ENCODE data around the gene RPL5. TPM values are rescaled to one million over a fixed set of nuclear protein-coding genes. Genes with fewer than 3 reads are reported as not detected.
A peak's percentile ranks its signal among the peaks of the same experiment; 100 is the strongest.

Gene RPL5
- total and polyA plus RNA-seq, 2 experiments from 2014 or later = 918 to 1,643 TPM

- DNase-seq (ENCODE audit: low read depth in 1 of 2, low spot score in 1 of 2) = no peak
- no peak for TF ChIP-seq CTCF (IDR thresholded peaks at IDR 0.05; ENCODE audit: low read depth, low read length)
- H3K36me3 ChIP-seq = no peaks in the 10 kb centered on the region
- H3K9me3 ChIP-seq (ENCODE audit: low read depth) = no peaks in the 10 kb centered on the region
- no peak overlapping the region for H3K4me3 ChIP-seq
- no peak overlapping the region for H3K27ac ChIP-seq
- H3K4me1 ChIP-seq (ENCODE audit: low read depth) = peaks cover 15% of the 10 kb centered on the region
- H3K27me3 ChIP-seq = no peaks in the 10 kb centered on the region
These were observed 41.8 kb upstream of the RPL5 start for GRCh38 chr1:92790081-92790480.

- no peak overlapping the region for H3K27ac ChIP-seq
These were observed 41.0 kb upstream of the RPL5 start for GRCh38 chr1:92790867-92791266.

GRCh38 chr1:92791487-92792066 lies 40.3 kb upstream of the RPL5 start:
- Histone ChIP-seq H3K4me3 (no peak overlapping the region), H3K27me3 (no peaks in the 10 kb centered on the region), H3K4me1 (ENCODE audit: low read depth) (peaks cover 15% of the 10 kb centered on the region), H3K27ac (no peak overlapping the region), H3K9me3 (ENCODE audit: low read depth) (no peaks in the 10 kb centered on the region), H3K36me3 (no peaks in the 10 kb centered on the region)
- TF ChIP-seq CTCF (IDR thresholded peaks at IDR 0.05; ENCODE audit: low read depth, low read length) = no peak
- DNase-seq (ENCODE audit: low read depth in 1 of 2, low spot score in 1 of 2) = no peak

More at GRCh38 chr1:92790867-92791266, 41.0 kb upstream of the RPL5 start:
- H3K27me3 ChIP-seq = no peaks in the 10 kb centered on the region
- no peaks in the 10 kb centered on the region for H3K36me3 ChIP-seq
- no peak for DNase-seq (ENCODE audit: low read depth in 1 of 2, low spot score in 1 of 2)
- H3K4me3 ChIP-seq = no peak overlapping the region
- peaks cover 15% of the 10 kb centered on the region for H3K4me1 ChIP-seq (ENCODE audit: low read depth)
- TF ChIP-seq CTCF (IDR thresholded peaks at IDR 0.05; ENCODE audit: low read depth, low read length) = no peak
- H3K9me3 ChIP-seq (ENCODE audit: low read depth) = no peaks in the 10 kb centered on the region

- TF ChIP-seq CTCF (IDR thresholded peaks at IDR 0.05; ENCODE audit: low read depth, low read length) = no peak
- H3K27me3 ChIP-seq = no peaks in the 10 kb centered on the region
- peaks cover 15% of the 10 kb centered on the region for H3K4me1 ChIP-seq (ENCODE audit: low read depth)
- H3K36me3 ChIP-seq = no peaks in the 10 kb centered on the region
- no peaks in the 10 kb centered on the region for H3K9me3 ChIP-seq (ENCODE audit: low read depth)
- no peak overlapping the region for H3K4me3 ChIP-seq
- no peak overlapping the region for H3K27ac ChIP-seq
- DNase-seq (ENCODE audit: low read depth in 1 of 2, low spot score in 1 of 2) = peak; percentile 0 to 26
These were observed 39.5 kb upstream of the RPL5 start for GRCh38 chr1:92792340-92792782.

DNA sequence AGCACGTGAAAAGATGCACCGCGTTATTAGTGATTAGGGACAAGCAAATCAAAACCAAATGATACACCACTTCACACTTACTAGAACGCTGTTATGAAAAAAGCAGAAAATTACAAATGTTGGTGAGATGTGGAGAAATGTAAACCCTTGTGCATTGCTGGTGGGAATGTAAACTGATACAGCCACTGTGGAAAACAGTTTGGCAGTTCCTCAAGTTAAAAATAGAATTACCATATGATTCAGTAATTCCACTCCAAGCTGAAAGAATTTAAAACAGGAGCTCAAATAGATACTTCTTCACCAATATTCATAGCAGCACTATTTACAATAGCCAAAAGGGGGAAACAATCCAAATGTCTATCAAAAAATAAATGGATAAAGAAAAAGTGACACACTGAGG lies 36.7 kb upstream of the RPL5 start:
- Histone ChIP-seq H3K36me3 (no peaks in the 10 kb centered on the region), H3K27ac (no peak overlapping the region), H3K4me3 (no peak overlapping the region), H3K27me3 (no peaks in the 10 kb centered on the region), H3K9me3 (ENCODE audit: low read depth) (no peaks in the 10 kb centered on the region), H3K4me1 (ENCODE audit: low read depth) (peaks cover 15% of the 10 kb centered on the region)
- DNase-seq (ENCODE audit: low read depth in 1 of 2, low spot score in 1 of 2) = peak in 1 of 2 donors; percentile 73
- no peak for TF ChIP-seq CTCF (IDR thresholded peaks at IDR 0.05; ENCODE audit: low read depth, low read length)
